Panc1 (cell line): Measurements from ENCODE around the gene TBC1D2. TPM values are rescaled to one million over a fixed set of nuclear protein-coding genes. Genes with fewer than 3 reads are reported as not detected.
"Not testable (repeated sequence)": the region's sequence is repeated elsewhere in the genome, so short reads cannot be mapped to it uniquely, and the experiment has no call there.

Source experiments
- ATAC-seq: fragments of 200-7000 bp; cut with Tn5 transposase; 2 replicates; pipeline ENCODE4 v1.9.1; 2020; ENCODE audit warnings: mild to moderate bottlenecking, moderate library complexity
- BruUV-seq: library from RNA; stranded (reverse); fragments of 400-500 nt; replicated peaks from 2 replicates; lab custom pipeline; 2021; lab: Mats Ljungman, UMichigan
- CTCF ChIA-PET: fragments of 300-600 bp; sonication (Branson Sonifier 250); formaldehyde crosslinking; loops from one replicate; lab custom pipeline; 2022; ENCODE audit warnings: antibody characterized with exemption; lab: Charles Lee
- POLR2A ChIA-PET: fragments of 300-600 bp; sonication (Branson Sonifier 250); formaldehyde crosslinking; loops from one replicate; lab custom pipeline; 2022; ENCODE audit warnings: antibody characterized with exemption; lab: Charles Lee
- DNase-seq: peaks from one replicate; pipeline ENCODE4 v3.0.0-alpha.2; 2010; ENCODE audit warnings: low read depth, low spot score
- H3K27ac ChIP-seq: 2 replicates; pipeline ENCODE4 v1.5.1; 2011; ENCODE audit warnings: mild to moderate bottlenecking, low read length, inconsistent platforms
- H3K27me3 ChIP-seq: fragments of 200-500 bp; sonication (Bioruptor generic); 2 replicates; pipeline ENCODE4 v1.6.0; 2014; ENCODE audit warnings: low read length, inconsistent platforms; ENCODE audit not compliant: control insufficient read depth, insufficient read depth
- H3K36me3 ChIP-seq: fragments of 200-500 bp; sonication (Bioruptor generic); 2 replicates; pipeline ENCODE4 v1.5.1; 2014; ENCODE audit warnings: inconsistent platforms, mild to moderate bottlenecking, low read length, moderate library complexity; ENCODE audit not compliant: control insufficient read depth, insufficient read depth
- H3K4me1 ChIP-seq: 2 replicates; pipeline ENCODE4 v1.5.1; 2011; ENCODE audit warnings: inconsistent platforms, mild to moderate bottlenecking, low read length, moderate library complexity; ENCODE audit not compliant: control insufficient read depth, insufficient read depth
- H3K4me3 ChIP-seq, 2 experiments: 2 replicates each; pipeline ENCODE4 v1.5.1; 2011 to 2012; ENCODE audit warnings: low read depth in 2 of 2, low read length in 2 of 2, mild to moderate bottlenecking in 2 of 2, inconsistent platforms in 1 of 2, moderate library complexity in 1 of 2
- H3K9me3 ChIP-seq: fragments of 200-500 bp; sonication (Bioruptor generic); 2 replicates; pipeline ENCODE4 v1.5.1; 2014; ENCODE audit warnings: low read depth, mild to moderate bottlenecking, inconsistent platforms, low read length, moderate library complexity; ENCODE audit not compliant: control insufficient read depth, insufficient read depth
- POLR2AphosphoS5 ChIP-seq: IDR thresholded peaks from 2 replicates; pipeline ENCODE4 v1.6.1; 2012; ENCODE audit warnings: mild to moderate bottlenecking, low read depth, low read length, moderate library complexity
- REST ChIP-seq, 2 experiments: IDR thresholded peaks; 2 replicates each; pipeline ENCODE4 v1.6.1; 2011 to 2012; ENCODE audit warnings: low read depth in 2 of 2, control low read depth in 1 of 2, low read length in 1 of 2, mild to moderate bottlenecking in 1 of 2, moderate library complexity in 1 of 2; ENCODE audit not compliant: insufficient read depth in 1 of 2
- SIN3A ChIP-seq: IDR thresholded peaks from 2 replicates; pipeline ENCODE4 v1.6.1; 2012; ENCODE audit warnings: low read depth, mild to moderate bottlenecking, low read length, moderate library complexity, borderline replicate concordance; ENCODE audit not compliant: insufficient read depth
- TCF7L2 ChIP-seq: IDR thresholded peaks from 2 replicates; pipeline ENCODE4 v1.6.1; 2011; ENCODE audit warnings: mild to moderate bottlenecking, low read depth, low read length, inconsistent platforms
- in situ Hi-C: cut with HindIII; loops from 2 replicates; pipeline ENCODE4 v1.10.0; 2016; ENCODE audit warnings: low sequenced_read_pairs, low pct_unique_long_range_greater_than_20kb
- intact Hi-C: fragments of 100-400 bp; cut with micrococcal nuclease; formaldehyde crosslinking; loops from one replicate; pipeline ENCODE4 v1.10.0; 2022; ENCODE audit not compliant: unreplicated experiment
- total RNA-seq: library from RNA; stranded (reverse); gene quantifications from one replicate; pipeline ENCODE4 v1.2.1, GENCODE V29; 2021; ENCODE audit not compliant: unreplicated experiment
- TF ChIP-seq, protein P1 (sequence below): fragments of 450-650 bp; IDR thresholded peaks from 2 replicates; pipeline ENCODE4 v1.5.1; 2017; ENCODE audit warnings: mild to moderate bottlenecking

TBC1D2 gene
- total RNA-seq, 1 experiment from 2014 or later: 2.4 TPM

GRCh38 chr9:98175762-98176161 is 79.7 kb downstream of the TBC1D2 start:
- BruUV-seq: no TSS peak
- DNase-seq (no peak), ATAC-seq (no peak)
- Histone ChIP-seq H3K36me3 (no peaks in the 10 kb centered on the region), H3K4me3 (no peak overlapping the region), H3K9me3 (no peaks in the 10 kb centered on the region), H3K27me3 (no peaks in the 10 kb centered on the region), H3K27ac (no peak overlapping the region), H3K4me1 (peaks cover 17% of the 10 kb centered on the region)
- intact Hi-C loops: no loop called here
- CTCF ChIA-PET: no interaction called here
- POLR2A ChIA-PET: no interaction called here
- in situ Hi-C loops: no loop called here
- TF ChIP-seq, protein P1, sequence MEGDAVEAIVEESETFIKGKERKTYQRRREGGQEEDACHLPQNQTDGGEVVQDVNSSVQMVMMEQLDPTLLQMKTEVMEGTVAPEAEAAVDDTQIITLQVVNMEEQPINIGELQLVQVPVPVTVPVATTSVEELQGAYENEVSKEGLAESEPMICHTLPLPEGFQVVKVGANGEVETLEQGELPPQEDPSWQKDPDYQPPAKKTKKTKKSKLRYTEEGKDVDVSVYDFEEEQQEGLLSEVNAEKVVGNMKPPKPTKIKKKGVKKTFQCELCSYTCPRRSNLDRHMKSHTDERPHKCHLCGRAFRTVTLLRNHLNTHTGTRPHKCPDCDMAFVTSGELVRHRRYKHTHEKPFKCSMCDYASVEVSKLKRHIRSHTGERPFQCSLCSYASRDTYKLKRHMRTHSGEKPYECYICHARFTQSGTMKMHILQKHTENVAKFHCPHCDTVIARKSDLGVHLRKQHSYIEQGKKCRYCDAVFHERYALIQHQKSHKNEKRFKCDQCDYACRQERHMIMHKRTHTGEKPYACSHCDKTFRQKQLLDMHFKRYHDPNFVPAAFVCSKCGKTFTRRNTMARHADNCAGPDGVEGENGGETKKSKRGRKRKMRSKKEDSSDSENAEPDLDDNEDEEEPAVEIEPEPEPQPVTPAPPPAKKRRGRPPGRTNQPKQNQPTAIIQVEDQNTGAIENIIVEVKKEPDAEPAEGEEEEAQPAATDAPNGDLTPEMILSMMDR: no peak
- TF ChIP-seq REST (IDR thresholded peaks at IDR 0.05; ENCODE audit: insufficient read depth in 1 of 2, low read depth in 2 of 2, low read length in 1 of 2): no peak
- TF ChIP-seq SIN3A: no peak
- TF ChIP-seq POLR2AphosphoS5: no peak

- CTCF ChIA-PET: no interaction called here
- Histone ChIP-seq H3K27ac (no peak overlapping the region), H3K9me3 (no peaks in the 10 kb centered on the region), H3K4me1 (peaks cover 19% of the 10 kb centered on the region), H3K4me3 (no peak overlapping the region), H3K36me3 (no peaks in the 10 kb centered on the region), H3K27me3 (no peaks in the 10 kb centered on the region)
- TF ChIP-seq REST (IDR thresholded peaks at IDR 0.05; ENCODE audit: insufficient read depth in 1 of 2, low read depth in 2 of 2, low read length in 1 of 2) (no peak), TCF7L2 (no peak), SIN3A (no peak), POLR2AphosphoS5 (no peak)
- TF ChIP-seq, protein P1: no peak
- no peak for ATAC-seq
- intact Hi-C loops (no loop called here), in situ Hi-C loops (no loop called here)
- BruUV-seq: no TSS peak
- no peak for DNase-seq
- POLR2A ChIA-PET: interaction anchor here (0.5 kb wide), 1 partner anchor 27 kb away, joined by 9 read pairs; no protein-coding TSS in a partner anchor
Observed at GRCh38 chr9:98175028-98175569, 80.3 kb downstream of the TBC1D2 start.

DNA sequence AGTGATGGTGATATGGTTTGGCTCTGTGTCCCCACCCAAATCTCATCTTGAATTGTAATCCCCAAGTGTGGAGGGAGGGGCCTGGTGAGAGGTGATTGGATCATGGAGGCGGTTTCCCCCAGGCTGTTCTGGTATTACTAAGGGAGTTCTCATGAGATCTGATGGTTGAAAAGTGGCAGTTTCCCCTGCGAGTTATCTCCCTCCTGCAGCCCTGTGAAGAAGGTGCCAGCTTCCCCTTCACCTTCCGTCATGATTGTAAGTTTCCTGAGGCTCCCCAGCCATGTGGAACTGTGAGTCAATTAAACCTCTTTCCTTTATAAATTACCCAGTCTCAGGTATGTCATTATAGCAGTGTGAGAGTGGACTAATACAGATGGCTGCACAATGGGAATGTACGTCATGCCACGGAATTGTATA is 80.9 kb downstream of the TBC1D2 start:
- in situ Hi-C loops, BruUV-seq, DNase-seq, H3K27me3 ChIP-seq, H3K4me3 ChIP-seq, intact Hi-C loops, H3K27ac ChIP-seq, CTCF ChIA-PET, ATAC-seq, H3K9me3 ChIP-seq, H3K36me3 ChIP-seq: not testable (repeated sequence)
- POLR2A ChIA-PET: interaction anchor here (0.5 kb wide), 1 partner anchor 27 kb away, joined by 9 read pairs; no protein-coding TSS in a partner anchor
- H3K4me1 ChIP-seq: peaks cover 19% of the 10 kb centered on the region
